LNCAP (cell line): ENCODE measurements around the gene KCNMA1.

Source experiments
- CTCF ChIP-seq: fragments of 450-650 bp; IDR thresholded peaks from 2 replicates; pipeline ENCODE4 v1.5.1; 2017; ENCODE audit warnings: mild to moderate bottlenecking

KCNMA1 gene

GRCh38 chr10:77441353-77442166 lies 196.0 kb downstream of the KCNMA1 start:
- no peak for TF ChIP-seq CTCF

GRCh38 chr10:77436257-77436975 lies 201.2 kb downstream of the KCNMA1 start:
- TF ChIP-seq CTCF = no peak

GRCh38 chr10:77433546-77433945 lies 204.1 kb downstream of the KCNMA1 start:
- TF ChIP-seq CTCF = no peak

- TF ChIP-seq CTCF = no peak
Measured at GRCh38 chr10:77431980-77432797, 205.4 kb downstream of the KCNMA1 start.

GRCh38 chr10:77431209-77431611 lies 206.4 kb downstream of the KCNMA1 start:
- no peak for TF ChIP-seq CTCF

- TF ChIP-seq CTCF = no peak
Measured at GRCh38 chr10:77430530-77430929, 207.1 kb downstream of the KCNMA1 start.

GRCh38 chr10:77428691-77429395 lies 208.8 kb downstream of the KCNMA1 start:
- TF ChIP-seq CTCF = peak; percentile 55
